Measurements from ENCODE around the gene PAK1.

PAK1 gene

DNA sequence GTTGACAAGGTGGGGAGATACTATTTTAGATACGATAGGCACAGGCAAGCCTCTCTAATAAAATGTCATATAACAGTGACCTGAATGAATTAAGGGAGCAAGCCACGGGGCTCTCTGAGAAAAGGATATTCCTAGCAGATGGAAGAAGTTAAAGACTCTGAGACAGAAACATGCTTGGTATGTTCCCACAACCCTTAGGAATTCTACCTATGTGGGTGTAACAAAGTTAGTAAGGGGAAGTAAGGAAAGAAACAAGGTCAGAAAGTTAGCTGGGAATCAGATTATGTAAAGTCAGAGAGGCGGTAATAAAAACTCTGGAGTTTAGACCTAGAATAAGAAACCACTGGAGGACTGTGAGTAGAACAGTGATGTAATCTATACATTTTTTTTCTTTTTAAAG is 112.7 kb downstream of the PAK1 start:
- no peak for DNase-seq

DNA sequence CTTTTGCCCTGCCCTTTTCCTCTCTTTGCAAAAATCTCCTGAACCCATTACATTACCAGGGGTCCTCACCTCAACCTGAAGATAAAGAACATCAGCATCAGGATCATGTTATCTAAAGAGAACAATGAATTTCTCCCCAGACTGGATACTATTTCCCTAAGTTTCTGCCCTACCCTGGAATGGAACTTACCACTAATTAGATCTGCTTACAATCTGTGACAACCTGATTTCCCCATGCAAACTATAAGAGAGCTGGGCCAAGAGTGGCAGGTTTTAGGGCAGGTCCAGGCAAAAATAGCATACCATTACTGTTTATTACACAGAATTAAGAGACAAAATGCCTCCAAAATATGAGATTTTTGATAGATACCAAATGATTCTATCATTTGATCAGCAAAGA is 114.4 kb downstream of the PAK1 start:
- DNase-seq = no peak

DNA sequence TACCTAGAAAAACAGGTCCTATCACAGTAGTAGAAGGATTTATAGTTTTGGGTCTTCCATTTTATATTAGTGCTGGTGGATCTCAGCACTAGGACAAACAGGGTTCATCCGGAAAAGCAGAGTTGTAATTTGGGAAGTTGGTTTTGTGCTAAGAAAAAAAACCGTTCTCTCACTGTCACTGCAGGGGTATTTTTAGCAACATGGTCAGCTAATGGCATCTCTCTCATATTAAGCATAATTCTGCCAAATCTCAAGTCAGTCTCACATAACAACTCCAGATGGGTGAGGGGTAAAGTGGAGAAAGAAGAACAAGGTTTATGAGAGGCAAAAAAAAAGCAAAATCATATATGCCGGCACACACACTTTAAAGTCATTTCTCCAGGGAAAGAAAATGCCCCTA is 120.8 kb downstream of the PAK1 start:
- no peak for DNase-seq

DNA sequence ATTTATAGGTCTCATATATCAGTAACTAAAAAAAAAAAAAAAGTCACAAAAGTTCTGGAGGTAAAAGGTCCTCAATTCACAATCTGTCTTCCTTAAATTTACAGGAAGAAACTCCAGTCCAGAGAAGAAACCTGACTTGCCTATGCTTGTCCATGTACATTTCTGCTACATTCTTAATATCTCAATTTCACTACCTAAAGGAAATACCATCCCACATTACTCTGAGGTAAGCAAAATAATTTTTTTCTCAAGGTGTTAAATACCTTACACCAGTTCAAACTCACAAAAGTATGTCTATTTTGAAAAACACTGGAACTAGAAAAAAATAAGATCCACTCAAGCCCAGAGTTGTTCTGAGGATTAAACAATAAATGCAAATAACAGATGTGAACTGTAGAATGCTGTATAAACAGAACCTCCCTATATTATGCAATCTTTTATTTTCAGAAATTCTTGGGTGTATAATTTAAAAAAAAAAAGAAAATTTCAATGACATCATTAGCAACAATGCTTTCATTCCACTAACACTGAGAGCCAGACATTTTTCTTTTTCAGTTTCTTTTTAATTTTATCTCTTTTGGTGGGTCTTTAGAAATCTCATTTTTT is 122.5 kb downstream of the PAK1 start:
- DNase-seq = no peak

DNA sequence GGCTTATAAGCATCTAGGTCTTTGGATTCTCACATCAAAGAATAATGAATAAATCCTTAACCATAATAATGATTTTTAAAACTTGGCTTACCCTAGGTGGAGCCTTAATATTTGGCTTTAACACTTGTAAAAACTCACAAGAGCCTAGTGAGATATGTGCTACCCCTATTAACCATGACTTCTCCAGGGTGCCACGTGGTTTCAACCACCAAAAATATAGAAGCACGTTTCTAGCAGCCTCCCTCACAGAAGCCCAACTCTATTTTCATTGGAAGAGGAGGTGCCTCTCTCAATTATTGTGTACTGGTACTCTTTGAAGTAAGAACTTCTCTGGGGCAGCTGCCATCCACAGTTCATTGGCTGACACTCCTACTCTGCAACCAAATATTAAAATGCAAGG is 125.9 kb downstream of the PAK1 start:
- DNase-seq = no peak

DNA sequence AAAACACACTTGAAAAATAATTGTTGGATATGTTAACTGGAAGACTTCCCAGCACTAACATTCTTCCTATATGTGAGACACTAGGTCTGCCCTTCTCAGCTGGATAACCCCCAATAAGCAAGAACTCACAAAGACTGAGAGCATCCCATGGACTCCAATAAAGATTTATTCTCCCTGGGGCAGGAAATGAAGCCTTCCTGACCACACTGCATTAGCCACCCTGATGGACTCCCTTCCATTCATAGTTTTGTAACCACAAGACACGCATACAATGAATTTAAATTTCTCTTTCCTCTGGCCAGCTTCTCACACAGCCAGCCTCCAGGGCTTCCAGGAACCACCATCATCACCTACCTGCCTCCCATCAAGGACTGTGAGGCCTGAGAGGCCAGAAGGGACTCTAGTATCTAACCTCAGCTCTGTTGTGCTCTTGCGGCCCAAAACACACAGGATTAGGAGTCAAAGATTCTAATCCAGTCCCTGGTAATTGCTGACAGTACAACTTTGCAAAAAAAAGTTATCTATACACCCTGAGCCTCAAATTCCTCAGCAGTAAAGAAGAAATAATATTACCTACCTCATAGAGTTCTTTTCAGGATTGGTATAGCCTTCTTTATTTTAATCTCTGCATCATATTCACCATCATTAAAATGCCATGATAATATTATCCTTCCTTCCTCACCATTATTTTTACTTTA is 126.8 kb downstream of the PAK1 start:
- no peak for DNase-seq

DNA sequence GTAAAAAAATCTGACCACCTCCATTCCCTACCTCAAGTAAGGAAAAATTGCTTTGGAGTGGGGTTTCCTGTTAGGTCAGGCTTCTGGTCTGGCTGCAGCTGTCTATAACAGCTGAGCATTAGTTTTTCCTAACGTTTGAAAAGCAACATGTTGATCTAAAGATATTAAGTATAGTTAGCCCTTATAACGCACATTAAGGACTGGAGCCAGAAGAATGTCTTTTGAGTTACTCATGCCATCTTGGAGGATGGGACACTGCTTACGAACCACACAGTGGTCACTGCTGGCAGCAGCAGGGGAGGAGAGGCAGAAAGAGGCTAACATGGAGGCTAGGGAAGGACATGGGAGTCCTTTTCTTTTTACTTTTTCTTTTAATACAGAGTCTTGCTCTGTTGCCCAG is 128.3 kb downstream of the PAK1 start:
- no peak for DNase-seq

DNA sequence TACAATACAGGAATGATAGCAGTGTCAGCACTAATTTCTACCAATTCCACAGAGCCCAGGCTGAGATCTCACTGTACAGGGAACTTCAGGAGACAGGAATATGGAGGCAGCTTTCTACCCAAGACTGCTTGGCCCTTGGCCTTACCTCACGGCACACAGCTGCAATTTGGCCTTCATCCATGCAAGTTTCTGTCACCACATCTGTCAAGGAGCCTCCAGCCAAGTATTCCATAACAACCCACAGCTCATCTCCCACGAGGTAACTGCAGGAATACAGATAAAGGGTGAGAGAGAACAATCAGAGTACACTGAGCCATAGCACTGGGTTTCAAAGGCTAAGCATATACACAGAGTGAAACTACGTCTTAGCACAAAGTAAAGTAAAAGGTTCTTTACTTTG is 133.4 kb downstream of the PAK1 start:
- DNase-seq = no peak

DNA sequence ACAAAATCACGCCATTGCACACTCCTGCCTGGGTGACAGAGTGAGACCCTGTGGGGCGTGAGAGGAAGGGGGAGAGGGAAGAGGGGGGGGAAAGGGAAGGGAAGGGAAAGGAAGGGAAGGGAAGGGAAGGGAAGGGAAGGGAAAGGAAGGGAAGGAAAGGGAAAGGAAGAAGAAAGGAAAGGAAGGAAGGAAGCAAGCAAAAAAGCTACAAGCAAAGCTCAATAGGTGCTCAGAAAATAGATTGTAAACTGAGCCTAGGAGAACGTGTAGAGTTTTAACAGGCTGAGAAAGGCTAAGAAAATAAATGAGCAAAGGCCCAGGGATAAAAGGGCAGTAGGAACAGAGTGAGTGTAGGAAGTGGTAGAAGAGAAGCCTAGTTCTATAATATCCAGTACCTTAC is 141.6 kb downstream of the PAK1 start:
- no peak for DNase-seq

DNA sequence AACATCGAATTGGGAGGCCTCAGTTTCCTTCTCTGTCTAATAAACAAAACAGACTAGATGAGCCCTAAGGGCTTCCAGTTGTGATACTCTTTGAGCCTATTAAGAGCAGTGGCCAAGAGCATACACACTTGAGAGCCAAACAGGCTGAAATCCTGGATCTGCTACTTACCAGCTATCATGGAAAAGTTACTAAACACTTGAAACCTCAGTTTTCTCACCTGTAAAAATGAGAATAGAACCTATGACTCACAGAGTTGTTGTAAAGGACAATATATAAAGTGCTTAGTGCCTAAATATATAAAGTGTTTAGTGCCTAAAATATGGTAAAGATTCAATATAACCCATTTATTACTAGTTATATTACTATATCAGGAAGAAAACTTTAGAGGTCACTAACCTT is 148.7 kb downstream of the PAK1 start:
- DNase-seq = no peak

DNA sequence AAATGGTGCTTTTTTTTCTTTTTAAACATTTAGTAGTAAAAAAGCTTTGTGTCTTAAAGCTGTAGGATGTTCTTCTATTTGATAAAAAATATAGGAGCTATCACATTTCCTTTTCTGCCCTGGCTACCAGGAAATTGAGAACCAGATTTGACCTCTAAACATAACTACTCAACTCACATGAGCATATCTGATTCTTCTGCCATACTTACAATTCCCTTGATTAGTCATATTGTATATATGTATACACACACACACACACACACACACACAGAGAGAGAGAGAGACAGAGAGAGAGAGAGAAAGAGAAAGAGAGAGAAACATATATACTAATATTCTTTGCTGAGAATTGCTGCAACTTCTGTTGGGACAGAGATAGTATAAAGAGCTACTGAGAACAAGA is 149.4 kb downstream of the PAK1 start:
- no peak for DNase-seq

DNA sequence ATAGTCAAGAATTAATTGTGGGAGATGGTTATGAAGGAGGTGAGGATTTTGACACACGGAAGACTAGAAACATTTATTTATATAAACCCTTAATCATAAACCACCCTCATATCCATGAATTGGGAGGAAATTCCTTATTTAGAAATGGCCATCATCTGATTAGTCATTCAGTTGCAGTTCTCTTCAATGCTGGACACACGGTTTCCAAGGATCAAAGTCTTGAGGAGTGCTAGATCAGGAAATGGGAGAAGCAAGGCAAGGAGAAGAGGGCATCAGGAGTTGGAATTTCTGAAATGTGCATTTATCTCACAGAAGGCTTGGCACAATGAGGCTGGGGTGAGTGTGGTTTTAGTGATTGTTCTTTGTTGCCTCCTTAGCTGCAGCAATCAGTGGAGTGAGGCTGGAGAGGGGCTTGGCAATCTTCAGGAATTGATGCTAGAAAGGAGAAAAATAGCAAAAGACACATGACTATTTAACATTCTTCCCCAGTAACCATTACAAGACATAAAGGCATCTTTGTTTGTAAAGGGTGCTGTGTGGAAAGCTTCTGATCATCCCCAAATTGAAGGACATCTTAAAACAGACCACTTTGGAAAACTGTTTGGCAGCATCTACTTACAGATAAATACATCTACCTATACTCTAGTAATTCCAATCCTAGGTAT is 150.8 kb downstream of the PAK1 start:
- DNase-seq = no peak

DNA sequence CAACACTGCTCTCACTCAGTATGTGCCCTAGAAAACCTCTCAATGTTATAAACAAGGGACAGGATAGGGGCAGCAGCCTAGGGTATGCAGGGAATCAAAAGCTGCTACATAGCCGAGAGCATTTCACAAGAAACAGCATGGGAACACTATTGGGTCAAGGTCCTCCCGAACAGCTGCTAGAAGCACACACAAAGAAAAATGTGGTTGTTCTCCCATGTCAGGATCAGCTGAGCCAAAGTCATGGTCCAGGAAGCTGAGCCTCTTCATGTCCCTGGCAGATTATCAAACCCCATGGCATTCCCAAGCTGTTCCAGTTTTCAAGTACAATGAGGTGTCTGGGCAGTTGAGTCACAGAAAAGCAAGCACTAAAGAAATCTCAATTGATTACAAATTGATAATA is 151.4 kb downstream of the PAK1 start:
- no peak for DNase-seq

DNA sequence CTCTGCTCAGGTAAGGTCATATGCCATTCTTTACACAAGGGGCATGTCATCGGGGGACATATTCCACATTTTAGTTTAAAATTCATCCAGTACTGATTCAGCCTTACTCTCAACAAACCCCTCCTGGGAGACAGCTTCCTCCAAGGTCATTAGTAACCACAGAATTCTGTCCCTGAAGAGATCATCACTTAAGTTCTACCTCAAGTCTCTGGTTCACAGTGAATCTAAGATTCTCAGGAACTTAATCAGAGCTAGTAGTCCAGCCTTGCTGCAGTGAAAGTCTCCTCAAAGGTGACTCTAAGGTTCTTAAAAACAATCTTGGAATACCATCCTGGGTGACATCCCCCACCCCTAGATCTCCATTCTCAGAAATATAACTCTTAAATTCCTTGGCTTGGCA is 153.5 kb downstream of the PAK1 start:
- no peak for DNase-seq

DNA sequence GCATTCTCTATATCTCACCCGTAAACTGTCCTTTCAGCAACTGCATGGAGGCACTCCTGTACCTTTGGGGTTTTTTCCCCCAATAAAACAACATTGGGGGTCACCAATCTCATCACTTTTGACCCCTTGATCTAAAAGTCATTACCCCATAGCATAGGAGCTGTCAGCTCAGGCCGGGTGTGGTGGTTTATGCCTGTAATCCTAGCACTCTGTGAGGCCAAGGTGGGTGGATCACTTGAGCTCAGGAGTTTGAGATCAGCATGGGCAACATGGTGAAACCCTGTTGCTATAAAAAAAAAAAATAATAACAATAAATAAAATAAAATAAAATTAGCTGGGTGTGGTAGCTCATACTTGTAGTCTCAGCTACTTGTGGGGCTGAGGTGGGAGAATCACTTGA is 155.3 kb downstream of the PAK1 start:
- DNase-seq = no peak

DNA sequence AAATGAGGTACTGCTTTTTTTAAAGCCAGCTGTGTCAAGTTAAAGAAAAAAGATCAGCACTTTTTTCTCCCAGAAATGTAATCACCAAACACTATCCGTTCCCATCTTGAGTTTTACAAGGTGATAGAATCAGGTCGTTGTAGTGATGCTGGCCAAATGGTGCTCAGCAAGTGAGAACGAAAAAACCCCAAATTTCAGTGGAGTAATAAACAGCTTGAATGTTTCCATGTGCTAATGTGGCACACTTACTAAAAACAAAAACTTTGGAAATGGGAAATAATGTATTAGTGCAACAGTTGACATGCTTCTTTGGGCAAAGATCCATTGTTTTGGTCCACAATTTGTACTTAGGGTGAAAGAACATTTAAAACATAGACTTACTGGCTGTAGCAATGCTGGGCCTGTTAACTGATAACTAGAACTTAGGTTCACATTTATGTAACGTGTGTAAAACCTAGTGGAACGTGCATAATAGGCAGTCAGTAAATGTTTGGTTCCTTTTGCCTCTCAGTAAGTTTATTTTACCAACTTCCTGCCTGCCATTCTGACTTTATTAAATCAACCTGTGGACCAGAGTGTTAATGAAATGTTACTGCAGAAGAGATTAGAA is 157.1 kb downstream of the PAK1 start:
- DNase-seq = no peak

DNA sequence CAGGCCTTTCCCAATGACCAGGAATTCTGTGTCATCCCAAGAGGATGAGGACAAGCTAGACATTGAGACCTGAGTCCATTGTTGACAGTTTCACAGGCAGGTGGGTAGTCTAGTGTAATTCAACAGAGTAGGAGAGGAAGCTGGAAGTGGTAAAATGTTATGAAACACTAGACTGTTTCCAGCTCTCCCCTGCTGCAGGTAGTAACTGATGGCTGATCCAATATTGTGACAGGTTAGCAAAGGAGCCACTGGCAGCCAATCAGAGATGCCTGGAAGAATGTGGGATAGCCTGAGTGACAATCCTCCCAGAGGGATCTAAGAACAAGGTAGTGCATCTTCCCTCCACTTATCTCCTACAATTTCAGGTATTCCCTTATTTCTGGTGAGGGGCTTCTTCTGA is 161.8 kb downstream of the PAK1 start:
- no peak for DNase-seq

DNA sequence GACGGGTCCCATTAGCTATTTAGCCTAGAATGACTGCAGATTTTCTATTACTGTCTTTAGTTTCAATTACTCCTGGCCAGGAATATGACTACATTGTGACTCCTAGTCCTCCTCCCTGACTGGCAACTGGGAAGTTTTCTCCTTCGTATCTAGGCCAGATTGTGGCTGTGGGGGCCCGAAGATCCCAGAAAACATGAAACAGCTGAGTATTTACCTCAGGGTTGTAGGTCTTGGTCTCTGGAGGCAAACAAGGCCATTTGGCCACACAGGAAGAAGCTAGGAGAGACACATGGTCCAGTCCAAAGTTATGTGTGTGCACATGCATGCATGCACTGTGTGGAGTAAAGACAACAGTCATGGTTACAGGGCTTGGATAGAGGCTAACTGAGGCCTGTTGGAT is 162.2 kb downstream of the PAK1 start:
- DNase-seq = no peak

DNA sequence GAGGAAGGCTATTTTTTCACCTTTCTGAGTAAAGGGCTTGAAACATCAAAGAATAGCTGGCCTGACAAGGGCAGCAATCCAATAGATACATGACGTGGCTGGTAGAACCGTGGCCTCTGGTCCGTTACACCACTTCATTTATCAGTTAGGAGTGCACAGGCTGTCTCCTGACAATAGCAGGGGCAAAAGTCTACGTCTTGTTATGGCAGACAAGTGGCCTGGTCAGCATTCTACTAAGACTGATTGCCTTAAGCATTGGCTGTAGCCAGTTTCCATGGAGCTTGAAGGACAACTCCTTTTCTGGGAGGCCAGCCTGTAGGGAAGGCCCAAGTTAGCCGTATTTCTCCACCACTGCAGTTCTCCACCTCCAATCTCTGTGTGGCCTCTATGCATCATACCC is 163.2 kb downstream of the PAK1 start:
- DNase-seq = no peak

DNA sequence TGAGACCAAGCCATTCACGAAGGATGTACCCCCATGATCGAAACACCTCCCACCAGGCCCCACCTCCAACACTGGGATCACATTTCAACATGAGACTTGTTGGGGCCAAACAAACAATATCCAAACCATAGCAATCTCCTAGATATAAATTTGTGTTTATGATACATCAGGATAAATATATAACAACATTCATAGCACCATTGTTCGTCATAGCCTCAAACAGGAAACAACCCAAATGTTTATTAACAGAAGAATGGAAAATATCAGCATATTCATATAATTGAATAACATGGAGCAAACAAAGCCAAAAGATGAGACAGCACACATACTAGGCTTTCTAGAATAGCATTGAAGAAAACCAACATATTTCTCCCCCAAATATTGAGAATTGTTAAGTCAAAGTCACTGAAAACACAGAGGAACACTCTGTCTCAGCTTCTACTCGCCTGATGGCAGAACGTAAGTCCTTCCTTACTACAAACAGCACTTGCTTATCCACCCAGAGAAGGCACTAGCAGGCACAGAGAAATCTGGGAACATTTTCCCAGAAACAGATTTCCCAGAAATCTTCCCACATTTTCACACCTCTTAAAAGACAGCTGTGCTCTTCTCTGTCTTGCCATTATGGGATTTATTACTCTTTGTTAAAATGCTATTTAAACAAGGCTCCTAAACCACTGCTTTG is 164.4 kb downstream of the PAK1 start:
- no peak for DNase-seq

DNA sequence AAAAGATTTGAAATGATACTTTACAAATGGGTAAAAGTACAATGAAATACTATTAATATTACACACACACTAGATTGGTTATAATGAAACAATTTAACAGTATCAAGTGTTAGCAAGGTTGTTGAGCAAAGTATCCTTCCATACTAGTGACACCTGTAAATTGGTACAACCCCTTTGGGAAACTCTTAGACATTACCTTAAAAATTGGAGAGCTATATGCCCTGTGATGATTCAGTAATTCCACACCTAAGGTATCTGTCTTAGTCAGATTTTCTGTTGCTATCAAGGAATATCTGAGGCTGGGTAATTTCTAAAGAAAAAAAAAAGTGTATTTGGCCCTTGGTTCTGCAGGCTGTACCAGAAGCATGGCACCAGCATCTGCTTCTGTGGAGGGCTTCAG is 165.1 kb downstream of the PAK1 start:
- DNase-seq = no peak

DNA sequence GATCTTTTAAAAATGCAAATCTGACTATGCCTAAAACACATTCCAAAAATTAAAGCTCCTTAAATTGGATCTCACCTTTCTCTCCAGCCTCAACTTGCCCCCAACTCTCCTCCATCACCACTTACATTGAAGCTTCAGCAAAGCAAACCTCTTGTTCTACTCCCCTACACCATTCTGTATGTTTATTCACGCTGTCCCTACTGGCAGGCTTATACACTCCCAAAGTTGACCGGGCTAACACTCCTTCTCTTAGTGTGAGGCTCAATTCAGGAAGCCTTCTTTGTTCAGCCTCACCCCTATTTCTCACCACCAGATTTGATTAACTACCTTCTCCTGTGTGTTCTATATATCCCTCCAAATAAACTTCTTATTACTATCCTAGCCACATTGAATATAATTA is 170.6 kb downstream of the PAK1 start:
- no peak for DNase-seq

DNA sequence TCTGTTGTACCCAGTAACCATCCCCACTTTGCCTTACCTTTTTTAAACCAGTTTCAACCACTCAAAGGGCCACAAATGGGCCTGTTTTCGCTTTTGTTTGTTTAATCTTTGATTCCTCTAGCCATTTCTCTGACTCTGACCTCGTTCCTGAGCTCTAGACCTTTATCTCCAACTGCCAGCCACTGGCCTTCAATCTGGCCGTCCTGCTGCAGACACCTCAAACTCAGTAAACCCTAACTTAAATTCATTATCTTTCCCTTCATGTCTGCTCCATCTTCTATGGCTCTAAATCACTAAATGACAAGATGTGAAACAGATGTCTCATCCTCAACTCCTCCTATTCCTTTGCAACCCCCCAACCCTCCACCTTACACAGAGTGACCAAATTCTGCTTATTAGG is 171.1 kb downstream of the PAK1 start:
- DNase-seq = no peak

DNA sequence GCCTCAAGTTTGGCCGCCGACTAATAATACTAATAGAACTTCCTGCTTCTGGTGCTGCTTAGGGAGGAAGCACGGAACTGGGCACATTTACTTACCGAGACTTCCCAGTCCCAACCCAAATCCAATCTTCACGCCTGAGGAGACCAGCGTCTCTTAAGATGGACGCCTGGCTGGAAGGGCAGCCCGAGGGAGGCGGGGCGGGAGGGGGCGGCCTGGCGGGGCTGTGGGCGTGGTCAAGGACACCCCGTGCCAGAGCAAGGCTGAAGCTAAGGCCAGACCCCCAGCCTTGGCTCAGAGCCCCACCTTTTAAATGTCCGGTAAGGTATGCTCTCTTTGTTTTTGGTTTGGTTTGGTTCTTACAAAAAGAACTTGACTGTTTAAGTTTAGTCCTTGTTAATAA is 172.4 kb downstream of the PAK1 start, which contains the start of gene GDPD4:
TSS of gene GDPD4 (minus strand) at position 177 of the 400 bp plus-strand sequence. CDS start 16,549 bp downstream, outside the sequence.
- DNase-seq = no peak

Measured in DMS79 treated with DMSO at 0.1 percent for 48 hours (cell line).